Transverse colon (tissue), 4 donors: Measurements from ENCODE around the gene CYP46A1. TPM values are rescaled to one million over a fixed set of nuclear protein-coding genes. Genes with fewer than 3 reads are reported as not detected.
A peak's percentile ranks its signal among the peaks of the same experiment; 100 is the strongest.

Source experiments
- DNase-seq: peaks from one replicate; pipeline ENCODE4 v3.0.0-alpha.2; 2019
- H3K27ac ChIP-seq, 4 donors: fragments of 200-600 bp; sonication (generic); 2 replicates each; pipeline ENCODE4 v1.5.1; 2016 to 2018; ENCODE audit warnings: inconsistent platforms in 4 of 4
- H3K27me3 ChIP-seq: fragments of 200-600 bp; sonication (generic); 2 replicates; pipeline ENCODE4 v1.5.1; 2017; ENCODE audit warnings: inconsistent platforms
- H3K36me3 ChIP-seq, 4 donors: fragments of 200-600 bp; sonication (generic); 2 replicates each; pipeline ENCODE4 v1.5.1; 2017 to 2019; ENCODE audit warnings: inconsistent platforms in 4 of 4
- H3K4me1 ChIP-seq, 4 donors: fragments of 200-600 bp; sonication (generic); 2 replicates each; pipeline ENCODE4 v1.5.1; 2017 to 2020; ENCODE audit warnings: inconsistent platforms in 4 of 4
- H3K4me3 ChIP-seq, 4 donors: fragments of 200-600 bp; sonication (generic); 1 replicate in 1 of 4; 2 replicates in 3 of 4; pipeline versions ENCODE4 v1.5.1 to v1.6.1; 2017 to 2019; ENCODE audit warnings: inconsistent platforms in 4 of 4
- H3K9me3 ChIP-seq, 2 donors: fragments of 200-600 bp; sonication (generic); 2 replicates each; pipeline ENCODE4 v1.5.1; 2017 to 2019; ENCODE audit warnings: inconsistent platforms in 2 of 2
- EP300 ChIP-seq: sonication (generic); formaldehyde crosslinking; IDR thresholded peaks from one replicate; pipeline ENCODE4 v1.6.1; 2017; ENCODE audit warnings: antibody characterized with exemption, low read depth
- POLR2A ChIP-seq: fragments of 450-650 bp; IDR thresholded peaks from one replicate; pipeline ENCODE4 v1.6.1; 2016; ENCODE audit warnings: antibody characterized with exemption, mild to moderate bottlenecking, moderate library complexity
- POLR2AphosphoS5 ChIP-seq, 3 donors: sonication (generic); formaldehyde crosslinking; IDR thresholded peaks; one replicate each; pipeline ENCODE4 v1.6.1; 2016; ENCODE audit warnings: antibody characterized with exemption in 3 of 3
- WGBS, 2 donors: methylation state at CpG; one replicate each; pipeline ENCODE4 v1.1.5; 2018; ENCODE audit warnings: low coverage in 1 of 2; 5-methylcytosine and 5-hydroxymethylcytosine counted together
- in situ Hi-C, 4 donors: fragments of 200-750 bp; cut with MboI; loops; one replicate each; pipeline versions ENCODE4 v1.15.0 to v1.15.1; 2017; ENCODE audit warnings: low sequenced_read_pairs in 3 of 4, low pct_ligation_motif_present in 1 of 4, low pct_unique_long_range_greater_than_20kb in 1 of 4
- intact Hi-C: fragments of 100-400 bp; cut with DNase I; formaldehyde crosslinking; loops from one replicate; pipeline ENCODE4 v1.15.1; 2023; ENCODE audit warnings: low total_unique reads
- total RNA-seq, 4 donors: library from RNA; depleted of rRNA; stranded (reverse); fragments of >200 nt; gene quantifications; one replicate each; pipeline ENCODE4 v1.1.0, GENCODE V29; 2016
- TF ChIP-seq, protein P1 (sequence below), 5 experiments: fragments of 200-600 bp in 3 of 5; fragments of 450-650 bp in 2 of 5; sonication (generic) in 3 of 5; IDR thresholded peaks; 1 replicate in 2 of 5; 2 replicates in 3 of 5; pipeline ENCODE4 v1.5.1; 2016 to 2017; ENCODE audit warnings: antibody characterized with exemption in 5 of 5, inconsistent platforms in 3 of 5, mild to moderate bottlenecking in 2 of 5, moderate library complexity in 1 of 5

The CYP46A1 gene
- total RNA-seq, 4 donors from 2014 or later, result 0.27 to 0.75 (median 0.52) TPM

DNA sequence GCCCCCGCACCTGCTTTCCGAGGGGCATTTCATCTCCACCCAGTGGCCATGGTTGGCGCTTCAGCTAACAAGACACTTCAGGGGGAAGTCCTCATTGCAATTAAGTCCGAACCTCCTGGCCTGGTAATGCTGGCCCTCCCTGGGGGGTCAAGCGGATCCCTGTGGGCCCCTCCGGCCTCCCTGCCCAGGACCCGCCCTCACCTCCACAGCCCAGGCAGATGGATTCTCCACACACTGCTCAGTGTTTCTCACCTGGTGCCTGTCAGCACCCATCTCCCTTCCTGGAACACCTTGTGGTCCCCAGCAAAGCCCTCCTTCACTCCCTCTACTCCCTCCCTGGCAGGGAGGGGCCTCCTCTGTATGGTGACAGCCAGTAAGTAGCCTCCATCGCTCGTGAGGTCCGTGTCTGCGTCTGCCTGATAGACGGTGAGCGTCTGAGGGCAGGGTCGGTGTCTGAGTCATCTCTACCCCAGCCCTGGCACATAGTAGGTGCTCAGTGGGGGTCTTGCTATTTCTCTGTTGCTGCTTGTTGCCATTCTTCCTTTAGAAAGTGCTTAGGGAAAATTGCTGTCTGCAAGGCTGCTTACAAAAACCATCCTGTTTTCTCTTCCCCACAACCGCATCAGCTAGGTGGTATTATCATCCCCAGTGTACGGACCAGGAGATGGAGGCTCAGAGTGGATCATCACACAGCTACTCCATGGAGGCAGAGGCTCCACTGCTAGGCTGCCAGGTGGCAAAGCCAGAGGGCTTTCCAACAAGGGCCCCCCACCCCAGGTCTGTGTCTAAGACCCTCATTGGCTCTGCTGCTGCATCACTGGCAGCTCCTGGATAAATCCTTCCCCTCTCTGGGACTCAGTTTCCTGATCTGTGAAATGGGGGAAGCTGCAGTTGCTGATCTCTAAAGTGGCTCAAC is 69.4 kb downstream of the CYP46A1 start:
- in situ Hi-C loops (no loop called here), intact Hi-C loops (loop anchor here (5.0 kb wide), 1 partner anchor 34 kb away; no protein-coding TSS in a partner anchor)
- Histone ChIP-seq H3K9me3 (no peaks in the 10 kb centered on the region), H3K4me3 (no peak overlapping the region), H3K36me3 (no peaks in the 10 kb centered on the region), H3K27me3 (peaks cover 7% of the 10 kb centered on the region), H3K4me1 (peaks cover 33 to 70% (median 48%) of the 10 kb centered on the region in 4 donors), H3K27ac (peak overlapping the region; percentile 78 to 83 (median 80))
- WGBS, 2 donors, result 57% methylated on average over 14 of the region's 16 CpGs; no CpG with 5 or more reads in 1 of the 2 donors
- no peak for TF ChIP-seq EP300
- no peak for DNase-seq

- intact Hi-C loops, result loop anchor here (5.0 kb wide), 1 partner anchor 33 kb away; no protein-coding TSS in a partner anchor
- Histone ChIP-seq H3K27me3 (peaks cover 7% of the 10 kb centered on the region), H3K27ac (peak overlapping the region; percentile 78 to 83 (median 80)), H3K9me3 (no peaks in the 10 kb centered on the region), H3K36me3 (no peaks in the 10 kb centered on the region), H3K4me3 (no peak overlapping the region), H3K4me1 (peaks cover 33 to 66% (median 49%) of the 10 kb centered on the region in 4 donors)
- no peak for DNase-seq
- WGBS, 2 donors, result 39 to 70% methylated on average over 2 to 24 of the region's 24 CpGs
- in situ Hi-C loops, result no loop called here
- no peak for TF ChIP-seq POLR2AphosphoS5 (IDR thresholded peaks at IDR 0.05)
- TF ChIP-seq EP300, result no peak
- no peak for TF ChIP-seq POLR2A
- TF ChIP-seq, protein P1, sequence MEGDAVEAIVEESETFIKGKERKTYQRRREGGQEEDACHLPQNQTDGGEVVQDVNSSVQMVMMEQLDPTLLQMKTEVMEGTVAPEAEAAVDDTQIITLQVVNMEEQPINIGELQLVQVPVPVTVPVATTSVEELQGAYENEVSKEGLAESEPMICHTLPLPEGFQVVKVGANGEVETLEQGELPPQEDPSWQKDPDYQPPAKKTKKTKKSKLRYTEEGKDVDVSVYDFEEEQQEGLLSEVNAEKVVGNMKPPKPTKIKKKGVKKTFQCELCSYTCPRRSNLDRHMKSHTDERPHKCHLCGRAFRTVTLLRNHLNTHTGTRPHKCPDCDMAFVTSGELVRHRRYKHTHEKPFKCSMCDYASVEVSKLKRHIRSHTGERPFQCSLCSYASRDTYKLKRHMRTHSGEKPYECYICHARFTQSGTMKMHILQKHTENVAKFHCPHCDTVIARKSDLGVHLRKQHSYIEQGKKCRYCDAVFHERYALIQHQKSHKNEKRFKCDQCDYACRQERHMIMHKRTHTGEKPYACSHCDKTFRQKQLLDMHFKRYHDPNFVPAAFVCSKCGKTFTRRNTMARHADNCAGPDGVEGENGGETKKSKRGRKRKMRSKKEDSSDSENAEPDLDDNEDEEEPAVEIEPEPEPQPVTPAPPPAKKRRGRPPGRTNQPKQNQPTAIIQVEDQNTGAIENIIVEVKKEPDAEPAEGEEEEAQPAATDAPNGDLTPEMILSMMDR (IDR thresholded peaks at IDR 0.05), result no peak
Observed at GRCh38 chr14:99754141-99755067, 70.3 kb downstream of the CYP46A1 start.

DNA sequence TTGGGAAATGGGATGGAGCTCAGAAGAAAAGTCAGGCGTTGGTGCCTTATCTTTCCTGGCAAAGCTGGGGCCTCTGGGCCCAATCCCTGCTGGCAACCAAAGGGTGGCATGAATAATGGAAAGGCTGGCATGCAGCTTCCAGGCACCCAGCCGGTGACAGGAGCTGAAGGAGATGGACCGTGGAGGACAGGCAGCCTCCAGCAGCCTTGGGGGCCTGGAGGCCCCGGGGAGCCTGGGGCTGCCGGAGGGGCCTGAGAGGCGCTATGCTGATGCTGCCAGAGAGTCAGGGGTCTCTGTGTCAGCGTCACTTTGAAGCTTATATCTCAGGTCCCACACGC is 70.9 kb downstream of the CYP46A1 start:
- DNase-seq, result no peak
- Histone ChIP-seq H3K4me1 (peaks cover 33 to 61% (median 48%) of the 10 kb centered on the region in 4 donors), H3K36me3 (no peaks in the 10 kb centered on the region), H3K27me3 (peaks cover 7% of the 10 kb centered on the region), H3K9me3 (no peaks in the 10 kb centered on the region), H3K4me3 (no peak overlapping the region), H3K27ac (peak overlapping the region; percentile 30 to 83 (median 80))
- TF ChIP-seq POLR2A, result no peak
- TF ChIP-seq POLR2AphosphoS5 (IDR thresholded peaks at IDR 0.05), result no peak
- TF ChIP-seq, protein P1 (IDR thresholded peaks at IDR 0.05), result no peak
- no peak for TF ChIP-seq EP300
- in situ Hi-C loops (no loop called here), intact Hi-C loops (no loop called here)
- 64% methylated on average over 8 of the region's 8 CpGs; no CpG with 5 or more reads in 1 of the 2 donors for WGBS, 2 donors

GRCh38 chr14:99755629-99756603 is 71.8 kb downstream of the CYP46A1 start:
- H3K36me3 ChIP-seq, result no peaks in the 10 kb centered on the region
- WGBS, 2 donors, result 55% methylated on average over 20 of the region's 21 CpGs; no CpG with 5 or more reads in 1 of the 2 donors
- peak overlapping the region; percentile 37 to 83 (median 78) for H3K27ac ChIP-seq
- in situ Hi-C loops (no loop called here), intact Hi-C loops (no loop called here)
- no peak overlapping the region for H3K4me3 ChIP-seq
- H3K27me3 ChIP-seq, result peaks cover 7% of the 10 kb centered on the region
- H3K4me1 ChIP-seq, result peaks cover 33 to 61% (median 47%) of the 10 kb centered on the region in 4 donors
- TF ChIP-seq, protein P1 (IDR thresholded peaks at IDR 0.05), result no peak
- TF ChIP-seq POLR2AphosphoS5 (IDR thresholded peaks at IDR 0.05), result peak in 2 of 3 donors; percentile 39 to 51
- DNase-seq, result peak; percentile 73
- no peaks in the 10 kb centered on the region for H3K9me3 ChIP-seq
